ENCODE data around the gene SCFD2.

GRCh38 chr4:52987392-52988056 lies 378.3 kb downstream of the SCFD2 start:
- TF ChIP-seq EZH2 (IDR thresholded peaks at IDR 0.05; ENCODE audit: insufficient read depth, low read length) (no peak), CTCF (IDR thresholded peaks at IDR 0.05; ENCODE audit: insufficient read depth, low read depth, low read length) (no peak)

Data from astrocyte (in vitro differentiated cells and primary cell).